GM12878 (cell line): ENCODE measurements around the gene PLEKHH2. TPM values are rescaled to one million over a fixed set of nuclear protein-coding genes. Genes with fewer than 3 reads are reported as not detected.

Experiments
- ATAC-seq: fragments of 200-7000 bp; cut with Tn5 transposase; 3 replicates; pipeline ENCODE4 v1.9.1; 2020; ENCODE audit warnings: mild to moderate bottlenecking, moderate library complexity
- BruUV-seq: library from RNA; stranded (reverse); fragments of 400-500 nt; replicated peaks from 2 replicates; lab custom pipeline; 2021; lab: Mats Ljungman, UMichigan
- CTCF ChIA-PET: fragments of 300-600 bp; sonication (Branson Sonifier 250); formaldehyde crosslinking; extraction: SDS; loops from one replicate; lab custom pipeline; 2021; ENCODE audit warnings: inconsistent platforms; lab: Yijun Ruan, JAX
- POLR2A ChIA-PET: fragments of 350-600 bp; formaldehyde crosslinking; extraction: SDS; loops from one replicate; lab custom pipeline; 2021; ENCODE audit warnings: inconsistent platforms; lab: Charles Lee
- RAD21 ChIA-PET: fragments of 300-600 bp; sonication (Branson Sonifier 250); formaldehyde crosslinking; loops from one replicate; lab custom pipeline; 2023; ENCODE audit warnings: antibody characterized with exemption; ENCODE audit not compliant: unreplicated experiment; lab: Charles Lee
- SMC1A ChIA-PET: fragments of 300-600 bp; sonication (Branson Sonifier 250); formaldehyde crosslinking; loops from one replicate; lab custom pipeline; 2023; ENCODE audit not compliant: unreplicated experiment, uncharacterized antibody; lab: Charles Lee
- DNase-seq: peaks from one replicate; pipeline ENCODE4 v3.0.0-alpha.2; 2011; ENCODE audit warnings: low read depth, low spot score
- FAIRE-seq: peaks from 3 replicates; lab custom pipeline; 2011; peaks lifted over from hg19 to GRCh38; lab: Jason Lieb, UNC
- H2AFZ ChIP-seq: 2 replicates; pipeline ENCODE4 v1.6.0; 2011; ENCODE audit warnings: low read depth, low read length, control low read depth; ENCODE audit not compliant: control insufficient read depth
- H3K27ac ChIP-seq: 2 replicates; pipeline ENCODE4 v1.5.1; 2011; ENCODE audit warnings: control low read depth; ENCODE audit not compliant: control insufficient read depth, insufficient read depth
- H3K27me3 ChIP-seq, 2 experiments: replicated peaks in 1 of 2; 2 replicates each; pipeline versions ENCODE4 v1.6.0 to v1.6.1; 2011; ENCODE audit warnings: low read length in 1 of 2; ENCODE audit not compliant: control insufficient read depth in 2 of 2, insufficient read depth in 2 of 2
- H3K36me3 ChIP-seq, 2 experiments: 2 replicates each; pipeline ENCODE4 v1.5.1; 2011; ENCODE audit warnings: low read length in 1 of 2; ENCODE audit not compliant: control insufficient read depth in 2 of 2, insufficient read depth in 2 of 2
- H3K4me1 ChIP-seq: 2 replicates; pipeline ENCODE4 v1.6.1; 2011; ENCODE audit warnings: mild to moderate bottlenecking, low read length, moderate library complexity, mixed read lengths; ENCODE audit not compliant: control insufficient read depth, insufficient read depth
- H3K4me2 ChIP-seq: 2 replicates; pipeline ENCODE4 v1.6.0; 2011; ENCODE audit warnings: control low read depth; ENCODE audit not compliant: control insufficient read depth, insufficient read depth
- H3K4me3 ChIP-seq: fragments of 200-600 bp; sonication (generic); 2 replicates; pipeline ENCODE4 v1.5.1; 2016
- H3K79me2 ChIP-seq: 2 replicates; pipeline ENCODE4 v1.6.0; 2011; ENCODE audit warnings: low read length; ENCODE audit not compliant: control insufficient read depth, insufficient read depth
- H3K9ac ChIP-seq: 2 replicates; pipeline ENCODE4 v1.8.0; 2011; ENCODE audit warnings: low read length, control low read depth, mixed read lengths; ENCODE audit not compliant: control insufficient read depth, insufficient read depth
- H3K9me3 ChIP-seq: replicated peaks from 3 replicates; pipeline ENCODE4 v1.5.1; 2011; ENCODE audit warnings: mild to moderate bottlenecking, low read length; ENCODE audit not compliant: control insufficient read depth, insufficient read depth
- H4K20me1 ChIP-seq: 2 replicates; pipeline ENCODE4 v1.6.0; 2011; ENCODE audit not compliant: control insufficient read depth, insufficient read depth
- EGR1 ChIP-seq, 2 experiments: IDR thresholded peaks; 1 replicate in 1 of 2; 2 replicates in 1 of 2; pipeline ENCODE4 v1.6.1; 2011 to 2012; ENCODE audit warnings: low read depth in 2 of 2, low read length in 2 of 2, borderline replicate concordance in 1 of 2, mild to moderate bottlenecking in 1 of 2, moderate library complexity in 1 of 2
- HSF1 ChIP-seq: fragments of 150-350 bp; IDR thresholded peaks from 2 replicates; pipeline ENCODE4 v1.6.1; 2014; ENCODE audit warnings: mild to moderate bottlenecking, low read depth, low read length
- NFIC ChIP-seq: IDR thresholded peaks from 2 replicates; pipeline ENCODE4 v1.6.1; 2012; ENCODE audit warnings: low read depth, mild to moderate bottlenecking, inconsistent platforms, low read length, moderate library complexity
- PAX8 ChIP-seq: fragments of 450-650 bp; IDR thresholded peaks from 2 replicates; pipeline ENCODE4 v1.6.1; 2017; ENCODE audit warnings: mild to moderate bottlenecking, moderate library complexity
- PBX3 ChIP-seq: IDR thresholded peaks from 2 replicates; pipeline ENCODE4 v1.6.1; 2011; ENCODE audit warnings: mild to moderate bottlenecking, low read depth, low read length, moderate library complexity; ENCODE audit not compliant: insufficient replicate concordance
- SMARCA5 ChIP-seq: fragments of 450-650 bp; IDR thresholded peaks from 2 replicates; pipeline ENCODE4 v1.6.1; 2017; ENCODE audit warnings: mild to moderate bottlenecking
- in situ Hi-C: fragments of 300-500 bp; cut with MboI; formaldehyde crosslinking; loops from 9 replicates; pipeline ENCODE4 v1.14.3; 2018; ENCODE audit warnings: mixed read lengths
- intact Hi-C: fragments of 100-400 bp; cut with micrococcal nuclease; formaldehyde crosslinking; loops from one replicate; pipeline ENCODE4 v1.14.2; 2022; ENCODE audit not compliant: unreplicated experiment
- polyA plus RNA-seq, 11 experiments: library from polyadenylated mRNA; depleted of rRNA in 4 of 11; unstranded in 6 of 11; stranded (reverse) in 5 of 11; fragments of >200 nt; fragmentation: Nextera tagmentation in 4 of 11; fragmentation: Illumina TruSeq in 1 of 11; extraction: Ambion mirVana in 4 of 11; extraction: Trizol in 1 of 11; gene quantifications; 1 replicate in 1 of 11; 2 replicates in 10 of 11; pipeline versions ENCODE4 v1.2.1 to v1.2.3, GENCODE V29; 2011 to 2016; ENCODE audit warnings: inconsistent platforms in 2 of 11, missing spikeins in 2 of 11, low read depth in 1 of 11
- total RNA-seq, 4 experiments: library from RNA; depleted of rRNA in 3 of 4; stranded (reverse); fragments of >200 nt in 3 of 4; fragmentation: Illumina TruSeq in 1 of 4; extraction: Trizol in 1 of 4; gene quantifications; 2 replicates each; pipeline versions ENCODE4 v1.2.1 to v1.2.3, GENCODE V29; 2013 to 2021

PLEKHH2 gene
- total and polyA plus RNA-seq, 10 of the 15 experiments (the other 5 are each of a cell fraction or from before 2014, with no cell fraction given), result not detected

- H3K4me3 ChIP-seq, result no peak overlapping the region
- H3K9ac ChIP-seq, result no peak overlapping the region
- intact Hi-C loops, result no loop called here
- no peak overlapping the region for H2AFZ ChIP-seq
- BruUV-seq, result no TSS peak
- no peak overlapping the region for H3K27ac ChIP-seq
- POLR2A ChIA-PET, result no interaction called here
- ATAC-seq (no peak), DNase-seq (no peak), FAIRE-seq (no peak)
- in situ Hi-C loops, result no loop called here
- no peaks in the 10 kb centered on the region for H3K9me3 ChIP-seq
- no peak overlapping the region for H3K4me2 ChIP-seq
- no peak for TF ChIP-seq PBX3
- no peak for TF ChIP-seq NFIC
- TF ChIP-seq PAX8, result no peak
- no peak for TF ChIP-seq HSF1
- no peak for TF ChIP-seq SMARCA5
- TF ChIP-seq EGR1 (IDR thresholded peaks at IDR 0.05; ENCODE audit: borderline replicate concordance in 1 of 2, low read depth in 2 of 2, low read length in 2 of 2), result no peak
- RAD21 ChIA-PET, result no interaction called here
- SMC1A ChIA-PET, result no interaction called here
- no peaks in the 10 kb centered on the region for H3K4me1 ChIP-seq
- no peaks in the 10 kb centered on the region for H3K79me2 ChIP-seq
- no peaks in the 10 kb centered on the region for H4K20me1 ChIP-seq
- H3K36me3 ChIP-seq, result no peaks in the 10 kb centered on the region
- CTCF ChIA-PET, result no interaction called here
- H3K27me3 ChIP-seq, result no peaks in the 10 kb centered on the region
Measured at GRCh38 chr2:43759195-43759594, 122.1 kb downstream of the PLEKHH2 start.
